IMR-90 (cell line): ENCODE data around the gene ALOX12. TPM values are rescaled to one million over a fixed set of nuclear protein-coding genes. Genes with fewer than 3 reads are reported as not detected.

Experiments used
- ATAC-seq: fragments of 200-7000 bp; cut with Tn5 transposase; 2 replicates; pipeline ENCODE4 v1.9.1; 2020; ENCODE audit warnings: low read depth, mild to moderate bottlenecking, moderate library complexity
- BruUV-seq: library from RNA; stranded (reverse); fragments of 400-500 nt; replicated peaks from 2 replicates; lab custom pipeline; 2021; lab: Mats Ljungman, UMichigan
- CTCF ChIA-PET: fragments of 300-600 bp; formaldehyde crosslinking; extraction: SDS; loops from one replicate; lab custom pipeline; 2021; ENCODE audit warnings: antibody characterized with exemption; lab: Yijun Ruan, JAX
- POLR2A ChIA-PET: fragments of 300-600 bp; sonication (Branson Sonifier 250); formaldehyde crosslinking; loops from one replicate; lab custom pipeline; 2022; ENCODE audit warnings: antibody characterized with exemption; ENCODE audit not compliant: unreplicated experiment; lab: Charles Lee
- DNase-seq: peaks from one replicate; pipeline ENCODE4 v3.0.0; 2013
- H2AFZ ChIP-seq: replicated peaks from 2 replicates; pipeline ENCODE3; 2013; ENCODE audit warnings: low read length, mild to moderate bottlenecking; ENCODE audit not compliant: poor library complexity
- H2AK5ac ChIP-seq: 2 replicates; pipeline ENCODE4 v1.6.1; 2013; ENCODE audit warnings: low read depth, low read length, inconsistent platforms
- H2AK9ac ChIP-seq: replicated peaks from 2 replicates; pipeline ENCODE3; 2013; ENCODE audit warnings: mild to moderate bottlenecking, low read depth, low read length, moderate library complexity; ENCODE audit not compliant: poor library complexity
- H2BK120ac ChIP-seq: 2 replicates; pipeline ENCODE4 v1.6.1; 2013; ENCODE audit warnings: low read depth, low read length, inconsistent platforms
- H2BK15ac ChIP-seq: 3 replicates; pipeline ENCODE4 v1.6.1; 2013; ENCODE audit warnings: low read depth, low read length, inconsistent platforms
- H2BK20ac ChIP-seq: 2 replicates; pipeline ENCODE4 v1.6.1; 2013; ENCODE audit warnings: low read depth, mild to moderate bottlenecking, inconsistent platforms, low read length, moderate library complexity
- H2BK5ac ChIP-seq: 2 replicates; pipeline ENCODE4 v1.6.1; 2013; ENCODE audit warnings: mild to moderate bottlenecking, low read depth, low read length, inconsistent platforms; ENCODE audit not compliant: poor library complexity, severe bottlenecking
- H3K14ac ChIP-seq: replicated peaks from 2 replicates; pipeline ENCODE4 v1.6.1; 2013; ENCODE audit warnings: low read depth, low read length, inconsistent platforms
- H3K18ac ChIP-seq: 2 replicates; pipeline ENCODE4 v1.6.1; 2013; ENCODE audit warnings: low read depth, low read length, control low read depth
- H3K23ac ChIP-seq: 2 replicates; pipeline ENCODE4 v1.6.1; 2013; ENCODE audit warnings: low read depth, low read length, inconsistent platforms
- H3K27ac ChIP-seq: 2 replicates; pipeline ENCODE4 v1.5.1; 2013; ENCODE audit warnings: mild to moderate bottlenecking, control low read depth, low read length; ENCODE audit not compliant: insufficient read depth
- H3K27me3 ChIP-seq: 2 replicates; pipeline ENCODE4 v1.6.1; 2013; ENCODE audit warnings: low read length; ENCODE audit not compliant: control insufficient read depth, insufficient read depth
- H3K36me3 ChIP-seq: 2 replicates; pipeline ENCODE4 v1.6.1; 2013; ENCODE audit warnings: low read length, mixed read lengths; ENCODE audit not compliant: control insufficient read depth, insufficient read depth
- H3K4ac ChIP-seq: 2 replicates; pipeline ENCODE4 v1.6.1; 2013; ENCODE audit warnings: low read depth, low read length, inconsistent platforms
- H3K4me1 ChIP-seq: 2 replicates; pipeline ENCODE4 v1.6.1; 2013; ENCODE audit warnings: low read length, mixed read lengths; ENCODE audit not compliant: control insufficient read depth, insufficient read depth
- H3K4me2 ChIP-seq: 2 replicates; pipeline ENCODE4 v1.6.1; 2013; ENCODE audit warnings: low read depth, mild to moderate bottlenecking, control low read depth, low read length, moderate library complexity
- H3K4me3 ChIP-seq: 2 replicates; pipeline ENCODE4 v1.5.1; 2013; ENCODE audit warnings: low read depth, mild to moderate bottlenecking, control low read depth, low read length, moderate library complexity; ENCODE audit not compliant: insufficient read depth
- H3K56ac ChIP-seq: 2 replicates; pipeline ENCODE4 v1.6.1; 2013; ENCODE audit warnings: low read length, inconsistent platforms; ENCODE audit not compliant: insufficient read depth; ENCODE audit errors: extremely low read depth
- H3K79me1 ChIP-seq, 2 experiments: 2 replicates each; pipeline ENCODE4 v1.6.1; 2013; ENCODE audit warnings: low read length in 2 of 2, inconsistent platforms in 1 of 2, low read depth in 1 of 2
- H3K9ac ChIP-seq: 2 replicates; pipeline ENCODE4 v1.6.1; 2013; ENCODE audit warnings: low read depth, low read length, control low read depth
- H3K9me1 ChIP-seq: 2 replicates; pipeline ENCODE4 v1.6.1; 2013; ENCODE audit warnings: low read length, inconsistent platforms; ENCODE audit not compliant: insufficient read depth
- H3K9me3 ChIP-seq: 2 replicates; pipeline ENCODE4 v1.6.1; 2013; ENCODE audit warnings: low read length; ENCODE audit not compliant: control insufficient read depth, insufficient read depth
- H4K20me1 ChIP-seq: 2 replicates; pipeline ENCODE4 v1.6.1; 2013; ENCODE audit warnings: low read length, inconsistent platforms; ENCODE audit not compliant: insufficient read depth
- H4K5ac ChIP-seq: 2 replicates; pipeline ENCODE4 v1.6.1; 2013; ENCODE audit warnings: mild to moderate bottlenecking, low read depth, low read length, control low read depth
- H4K8ac ChIP-seq, 2 experiments: 2 replicates each; pipeline ENCODE4 v1.6.1; 2013; ENCODE audit warnings: low read depth in 2 of 2, low read length in 2 of 2, control low read depth in 1 of 2, inconsistent platforms in 1 of 2
- H4K91ac ChIP-seq: 2 replicates; pipeline ENCODE4 v1.6.1; 2013; ENCODE audit warnings: low read depth, low read length, inconsistent platforms; ENCODE audit not compliant: insufficient read depth
- BHLHE40 ChIP-seq: fragments of 150-350 bp; IDR thresholded peaks from 2 replicates; pipeline ENCODE4 v1.6.1; 2016; ENCODE audit warnings: mild to moderate bottlenecking, low read depth, low read length
- CEBPB ChIP-seq: IDR thresholded peaks from 2 replicates; pipeline ENCODE4 v1.6.1; 2012; ENCODE audit warnings: low read depth, low read length, improper control_type of control experiment
- CHD1 ChIP-seq: IDR thresholded peaks from 2 replicates; pipeline ENCODE4 v1.6.1; 2012; ENCODE audit warnings: low read depth, low read length, improper control_type of control experiment
- CTCF ChIP-seq: conservative IDR thresholded peaks from 2 replicates; pipeline ENCODE4 v1.5.1; 2012; ENCODE audit warnings: mild to moderate bottlenecking, low read depth, low read length, improper control_type of control experiment
- ELK1 ChIP-seq: fragments of 150-350 bp; IDR thresholded peaks from 2 replicates; pipeline ENCODE4 v1.6.1; 2016; ENCODE audit warnings: low read depth, mild to moderate bottlenecking, low read length, moderate library complexity, borderline replicate concordance
- FOS ChIP-seq: fragments of 150-350 bp; IDR thresholded peaks from 2 replicates; pipeline ENCODE4 v1.6.1; 2016; ENCODE audit warnings: low read depth, low read length
- MAFK ChIP-seq: IDR thresholded peaks from 2 replicates; pipeline ENCODE4 v1.6.1; 2012; ENCODE audit warnings: low read depth, low read length, improper control_type of control experiment
- MAZ ChIP-seq: IDR thresholded peaks from 2 replicates; pipeline ENCODE4 v1.6.1; 2012; ENCODE audit warnings: low read depth, mild to moderate bottlenecking, low read length, improper control_type of control experiment, moderate library complexity, borderline replicate concordance
- MXI1 ChIP-seq: IDR thresholded peaks from 2 replicates; pipeline ENCODE4 v1.6.1; 2012; ENCODE audit warnings: low read depth, mild to moderate bottlenecking, low read length, moderate library complexity, borderline replicate concordance
- NFE2L2 ChIP-seq: fragments of 150-350 bp; IDR thresholded peaks from 2 replicates; pipeline ENCODE4 v1.6.1; 2016; ENCODE audit warnings: low read depth, mild to moderate bottlenecking, low read length
- POLR2A ChIP-seq: IDR thresholded peaks from 2 replicates; pipeline ENCODE4 v1.6.1; 2012; ENCODE audit warnings: mild to moderate bottlenecking, low read depth, low read length
- RAD21 ChIP-seq: IDR thresholded peaks from 2 replicates; pipeline ENCODE4 v1.6.1; 2012; ENCODE audit warnings: low read length, improper control_type of control experiment
- RFX5 ChIP-seq: IDR thresholded peaks from 2 replicates; pipeline ENCODE4 v1.8.0; 2012; ENCODE audit warnings: low read depth, mild to moderate bottlenecking, low read length, moderate library complexity
- SMC3 ChIP-seq: fragments of 150-350 bp; IDR thresholded peaks from 2 replicates; pipeline ENCODE4 v1.6.1; 2016; ENCODE audit warnings: low read depth, mild to moderate bottlenecking, antibody characterized with exemption, low read length, moderate library complexity
- USF2 ChIP-seq: fragments of 150-350 bp; IDR thresholded peaks from 2 replicates; pipeline ENCODE4 v1.6.1; 2017; ENCODE audit warnings: mild to moderate bottlenecking, antibody characterized with exemption, low read length, low read depth
- WGBS, 2 experiments: methylation state at CpG; one replicate each; pipeline versions ENCODE4 v1.1.5 to v1.1.7; 2013; ENCODE audit warnings: missing lambda C conversion rate in 2 of 2; ENCODE audit not compliant: insufficient read length in 1 of 2; ENCODE audit errors: extremely low coverage in 2 of 2; 5-methylcytosine and 5-hydroxymethylcytosine counted together
- dilution Hi-C: fragments of 300-500 bp; cut with HindIII; formaldehyde crosslinking; loops from one replicate; pipeline ENCODE4 v1.14.3; 2018; ENCODE audit warnings: low sequenced_read_pairs; ENCODE audit not compliant: unreplicated experiment
- in situ Hi-C: fragments of 300-500 bp; cut with MboI; formaldehyde crosslinking; loops from 3 replicates; pipeline ENCODE4 v1.14.3; 2019; ENCODE audit warnings: low sequenced_read_pairs, inconsistent platforms, mixed read lengths
- intact Hi-C: fragments of 100-400 bp; cut with micrococcal nuclease; formaldehyde crosslinking; loops from 2 replicates; pipeline ENCODE4 v1.10.0; 2022
- polyA plus RNA-seq, 3 experiments: library from polyadenylated mRNA; depleted of rRNA; stranded (reverse); fragments of >200 nt; gene quantifications; 2 replicates each; pipeline ENCODE4 v1.2.3, GENCODE V29; 2012; ENCODE audit warnings: low replicate concordance in 1 of 3
- total RNA-seq: library from RNA; depleted of rRNA; stranded (reverse); fragments of >200 nt; gene quantifications from 2 replicates; pipeline ENCODE4 v1.2.3, GENCODE V29; 2012

The ALOX12 gene
- total and polyA plus RNA-seq, 2 of the 4 experiments (the other 2 are of a cell fraction): 0.03 TPM; not detected in 1

- ChIA-PET CTCF (no interaction called here), POLR2A (no interaction called here)
- Histone ChIP-seq H3K4me3 (no peak overlapping the region), H2BK120ac (no peak overlapping the region), H3K27ac (no peak overlapping the region), H3K4me2 (no peak overlapping the region), H3K79me1 (no peaks in the 10 kb centered on the region), H4K20me1 (no peaks in the 10 kb centered on the region), H2AFZ (no peak overlapping the region), H3K18ac (no peak overlapping the region), H3K9me1 (no peaks in the 10 kb centered on the region), H3K9ac (no peak overlapping the region), H3K4ac (no peak overlapping the region), H3K56ac (no peak overlapping the region), H3K36me3 (no peaks in the 10 kb centered on the region), H2BK20ac (no peak overlapping the region), H2BK5ac (no peak overlapping the region), H3K9me3 (no peaks in the 10 kb centered on the region), H4K8ac (no peak overlapping the region), H3K23ac (no peak overlapping the region), H4K91ac (no peak overlapping the region), H4K5ac (no peak overlapping the region), H2AK9ac (no peak overlapping the region), H2AK5ac (no peak overlapping the region), H3K14ac (no peak overlapping the region), H3K27me3 (peaks cover 16% of the 10 kb centered on the region; the same call in 1 of the 2 replicates), H3K4me1 (peaks cover 4% of the 10 kb centered on the region; the same call in 1 of the 2 replicates), H2BK15ac (no peak overlapping the region)
- BruUV-seq: no TSS peak
- no peak for DNase-seq
- dilution Hi-C loops: no loop called here
- ATAC-seq: no peak
- WGBS, 2 experiments: 100% methylated on average over 2 of the region's 8 CpGs; no CpG with 5 or more reads in 1 of the 2 experiments
- in situ Hi-C loops: no loop called here
- intact Hi-C loops: loop anchor here (5.0 kb wide), 1 partner anchor 182 kb away; no protein-coding TSS in a partner anchor
- no peak for TF ChIP-seq USF2
- no peak for TF ChIP-seq MAFK
- TF ChIP-seq CEBPB: no peak
- TF ChIP-seq CTCF: no peak
- no peak for TF ChIP-seq ELK1
- TF ChIP-seq NFE2L2: no peak
- TF ChIP-seq POLR2A: no peak
- no peak for TF ChIP-seq MAZ
- no peak for TF ChIP-seq RAD21
- TF ChIP-seq BHLHE40: no peak
- no peak for TF ChIP-seq CHD1
- TF ChIP-seq FOS: no peak
- no peak for TF ChIP-seq SMC3
- no peak for TF ChIP-seq RFX5
- TF ChIP-seq MXI1: no peak
Measured at GRCh38 chr17:7024402-7024785, 28.5 kb downstream of the ALOX12 start.
